Panc1 (cell line): Measurements from ENCODE around the gene WDR6. TPM values are rescaled to one million over a fixed set of nuclear protein-coding genes. Genes with fewer than 3 reads are reported as not detected.

Experiments
- ATAC-seq: fragments of 200-7000 bp; cut with Tn5 transposase; 2 replicates; pipeline ENCODE4 v1.9.1; 2020; ENCODE audit warnings: mild to moderate bottlenecking, moderate library complexity
- BruUV-seq: library from RNA; stranded (reverse); fragments of 400-500 nt; replicated peaks from 2 replicates; lab custom pipeline; 2021; lab: Mats Ljungman, UMichigan
- CTCF ChIA-PET: fragments of 300-600 bp; sonication (Branson Sonifier 250); formaldehyde crosslinking; loops from one replicate; lab custom pipeline; 2022; ENCODE audit warnings: antibody characterized with exemption; lab: Charles Lee
- POLR2A ChIA-PET: fragments of 300-600 bp; sonication (Branson Sonifier 250); formaldehyde crosslinking; loops from one replicate; lab custom pipeline; 2022; ENCODE audit warnings: antibody characterized with exemption; lab: Charles Lee
- DNase-seq: peaks from one replicate; pipeline ENCODE4 v3.0.0-alpha.2; 2010; ENCODE audit warnings: low read depth, low spot score
- H3K27ac ChIP-seq: 2 replicates; pipeline ENCODE4 v1.5.1; 2011; ENCODE audit warnings: mild to moderate bottlenecking, low read length, inconsistent platforms
- H3K27me3 ChIP-seq: fragments of 200-500 bp; sonication (Bioruptor generic); 2 replicates; pipeline ENCODE4 v1.6.0; 2014; ENCODE audit warnings: low read length, inconsistent platforms; ENCODE audit not compliant: control insufficient read depth, insufficient read depth
- H3K36me3 ChIP-seq: fragments of 200-500 bp; sonication (Bioruptor generic); 2 replicates; pipeline ENCODE4 v1.5.1; 2014; ENCODE audit warnings: inconsistent platforms, mild to moderate bottlenecking, low read length, moderate library complexity; ENCODE audit not compliant: control insufficient read depth, insufficient read depth
- H3K4me1 ChIP-seq: 2 replicates; pipeline ENCODE4 v1.5.1; 2011; ENCODE audit warnings: inconsistent platforms, mild to moderate bottlenecking, low read length, moderate library complexity; ENCODE audit not compliant: control insufficient read depth, insufficient read depth
- H3K4me3 ChIP-seq, 2 experiments: 2 replicates each; pipeline ENCODE4 v1.5.1; 2011 to 2012; ENCODE audit warnings: low read depth in 2 of 2, low read length in 2 of 2, mild to moderate bottlenecking in 2 of 2, inconsistent platforms in 1 of 2, moderate library complexity in 1 of 2
- H3K9me3 ChIP-seq: fragments of 200-500 bp; sonication (Bioruptor generic); 2 replicates; pipeline ENCODE4 v1.5.1; 2014; ENCODE audit warnings: low read depth, mild to moderate bottlenecking, inconsistent platforms, low read length, moderate library complexity; ENCODE audit not compliant: control insufficient read depth, insufficient read depth
- CTCF ChIP-seq: fragments of 450-650 bp; IDR thresholded peaks from 2 replicates; pipeline ENCODE4 v1.5.1; 2017; ENCODE audit warnings: mild to moderate bottlenecking
- POLR2AphosphoS5 ChIP-seq: IDR thresholded peaks from 2 replicates; pipeline ENCODE4 v1.6.1; 2012; ENCODE audit warnings: mild to moderate bottlenecking, low read depth, low read length, moderate library complexity
- SIN3A ChIP-seq: IDR thresholded peaks from 2 replicates; pipeline ENCODE4 v1.6.1; 2012; ENCODE audit warnings: low read depth, mild to moderate bottlenecking, low read length, moderate library complexity, borderline replicate concordance; ENCODE audit not compliant: insufficient read depth
- TCF7L2 ChIP-seq: IDR thresholded peaks from 2 replicates; pipeline ENCODE4 v1.6.1; 2011; ENCODE audit warnings: mild to moderate bottlenecking, low read depth, low read length, inconsistent platforms
- in situ Hi-C: cut with HindIII; loops from 2 replicates; pipeline ENCODE4 v1.10.0; 2016; ENCODE audit warnings: low sequenced_read_pairs, low pct_unique_long_range_greater_than_20kb
- intact Hi-C: fragments of 100-400 bp; cut with micrococcal nuclease; formaldehyde crosslinking; loops from one replicate; pipeline ENCODE4 v1.10.0; 2022; ENCODE audit not compliant: unreplicated experiment
- total RNA-seq: library from RNA; stranded (reverse); gene quantifications from one replicate; pipeline ENCODE4 v1.2.1, GENCODE V29; 2021; ENCODE audit not compliant: unreplicated experiment
- TF ChIP-seq, protein P1 (sequence below), 2 experiments: IDR thresholded peaks; 2 replicates each; pipeline ENCODE4 v1.6.1; 2011 to 2012; ENCODE audit warnings: low read depth in 2 of 2, control low read depth in 1 of 2, low read length in 1 of 2, mild to moderate bottlenecking in 1 of 2, moderate library complexity in 1 of 2; ENCODE audit not compliant: insufficient read depth in 1 of 2

WDR6 gene
- total RNA-seq, 1 experiment from 2014 or later: 142 TPM

- no peak for ATAC-seq
- BruUV-seq: no TSS peak
- Histone ChIP-seq H3K27me3 (no peaks in the 10 kb centered on the region), H3K9me3 (no peaks in the 10 kb centered on the region), H3K27ac (no peak overlapping the region), H3K36me3 (no peaks in the 10 kb centered on the region), H3K4me3 (no peak overlapping the region), H3K4me1 (peaks cover 6% of the 10 kb centered on the region)
- in situ Hi-C loops (no loop called here), intact Hi-C loops (no loop called here)
- DNase-seq: no peak
- CTCF ChIA-PET: no interaction called here
- TF ChIP-seq CTCF (no peak), POLR2AphosphoS5 (no peak), SIN3A (no peak), TCF7L2 (no peak)
- TF ChIP-seq, protein P1, sequence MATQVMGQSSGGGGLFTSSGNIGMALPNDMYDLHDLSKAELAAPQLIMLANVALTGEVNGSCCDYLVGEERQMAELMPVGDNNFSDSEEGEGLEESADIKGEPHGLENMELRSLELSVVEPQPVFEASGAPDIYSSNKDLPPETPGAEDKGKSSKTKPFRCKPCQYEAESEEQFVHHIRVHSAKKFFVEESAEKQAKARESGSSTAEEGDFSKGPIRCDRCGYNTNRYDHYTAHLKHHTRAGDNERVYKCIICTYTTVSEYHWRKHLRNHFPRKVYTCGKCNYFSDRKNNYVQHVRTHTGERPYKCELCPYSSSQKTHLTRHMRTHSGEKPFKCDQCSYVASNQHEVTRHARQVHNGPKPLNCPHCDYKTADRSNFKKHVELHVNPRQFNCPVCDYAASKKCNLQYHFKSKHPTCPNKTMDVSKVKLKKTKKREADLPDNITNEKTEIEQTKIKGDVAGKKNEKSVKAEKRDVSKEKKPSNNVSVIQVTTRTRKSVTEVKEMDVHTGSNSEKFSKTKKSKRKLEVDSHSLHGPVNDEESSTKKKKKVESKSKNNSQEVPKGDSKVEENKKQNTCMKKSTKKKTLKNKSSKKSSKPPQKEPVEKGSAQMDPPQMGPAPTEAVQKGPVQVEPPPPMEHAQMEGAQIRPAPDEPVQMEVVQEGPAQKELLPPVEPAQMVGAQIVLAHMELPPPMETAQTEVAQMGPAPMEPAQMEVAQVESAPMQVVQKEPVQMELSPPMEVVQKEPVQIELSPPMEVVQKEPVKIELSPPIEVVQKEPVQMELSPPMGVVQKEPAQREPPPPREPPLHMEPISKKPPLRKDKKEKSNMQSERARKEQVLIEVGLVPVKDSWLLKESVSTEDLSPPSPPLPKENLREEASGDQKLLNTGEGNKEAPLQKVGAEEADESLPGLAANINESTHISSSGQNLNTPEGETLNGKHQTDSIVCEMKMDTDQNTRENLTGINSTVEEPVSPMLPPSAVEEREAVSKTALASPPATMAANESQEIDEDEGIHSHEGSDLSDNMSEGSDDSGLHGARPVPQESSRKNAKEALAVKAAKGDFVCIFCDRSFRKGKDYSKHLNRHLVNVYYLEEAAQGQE (IDR thresholded peaks at IDR 0.05; ENCODE audit: insufficient read depth in 1 of 2, low read depth in 2 of 2, low read length in 1 of 2): no peak
- POLR2A ChIA-PET: no interaction called here
These were observed 10.0 kb upstream of the WDR6 start for GRCh38 chr3:48997102-48997635.

GRCh38 chr3:48997714-48998637 is 9.2 kb upstream of the WDR6 start:
- Histone ChIP-seq H3K9me3 (no peaks in the 10 kb centered on the region), H3K36me3 (no peaks in the 10 kb centered on the region), H3K4me3 (no peak overlapping the region), H3K4me1 (peaks cover 6% of the 10 kb centered on the region), H3K27me3 (no peaks in the 10 kb centered on the region), H3K27ac (peak overlapping the region; percentile 13; the same call in 1 of the 2 replicates)
- in situ Hi-C loops (no loop called here), intact Hi-C loops (no loop called here)
- no peak for ATAC-seq
- BruUV-seq: no TSS peak
- TF ChIP-seq TCF7L2: no peak
- TF ChIP-seq, protein P1 (IDR thresholded peaks at IDR 0.05; ENCODE audit: insufficient read depth in 1 of 2, low read depth in 2 of 2, low read length in 1 of 2): no peak
- no peak for TF ChIP-seq SIN3A
- no peak for TF ChIP-seq POLR2AphosphoS5
- no peak for TF ChIP-seq CTCF
- ChIA-PET CTCF (no interaction called here), POLR2A (no interaction called here)
- no peak for DNase-seq
